Smooth muscle cell (in vitro differentiated cells): ENCODE results near the gene PRPF31. TPM values are rescaled to one million over a fixed set of nuclear protein-coding genes. Genes with fewer than 3 reads are reported as not detected.

Source experiments
- DNase-seq: peaks from one replicate; lab custom pipeline; 2025; ENCODE audit not compliant: unreplicated experiment; lab: John Stamatoyannopoulos, UW
- H2AFZ ChIP-seq: fragments of 200-600 bp; sonication (generic); 2 replicates; pipeline ENCODE4 v1.6.0; 2016; ENCODE audit warnings: antibody characterized with exemption, low read depth, mild to moderate bottlenecking
- H3F3A ChIP-seq: fragments of 200-600 bp; sonication (generic); 2 replicates; pipeline ENCODE4 v1.6.0; 2017; ENCODE audit warnings: antibody characterized with exemption, low read depth
- H3K27ac ChIP-seq: fragments of 200-600 bp; sonication (generic); 2 replicates; pipeline ENCODE4 v1.5.1; 2016; ENCODE audit warnings: low read depth, mild to moderate bottlenecking
- H3K27me3 ChIP-seq: fragments of 200-600 bp; sonication (generic); 2 replicates; pipeline ENCODE4 v1.6.1; 2016; ENCODE audit warnings: low read depth, mild to moderate bottlenecking
- H3K36me3 ChIP-seq: fragments of 200-600 bp; sonication (generic); 2 replicates; pipeline ENCODE4 v1.5.1; 2016; ENCODE audit warnings: low read depth
- H3K4me1 ChIP-seq: fragments of 200-600 bp; sonication (generic); 2 replicates; pipeline ENCODE4 v1.5.1; 2016; ENCODE audit warnings: low read depth
- H3K4me2 ChIP-seq: fragments of 200-600 bp; sonication (generic); 2 replicates; pipeline ENCODE4 v1.6.0; 2016; ENCODE audit warnings: mild to moderate bottlenecking
- H3K4me3 ChIP-seq: fragments of 200-600 bp; sonication (generic); 2 replicates; pipeline ENCODE4 v1.5.1; 2016; ENCODE audit warnings: mild to moderate bottlenecking
- H3K79me2 ChIP-seq: fragments of 200-600 bp; sonication (generic); 2 replicates; pipeline ENCODE4 v1.6.0; 2016; ENCODE audit warnings: low read depth, mild to moderate bottlenecking
- H3K9ac ChIP-seq: fragments of 200-600 bp; sonication (generic); 2 replicates; pipeline ENCODE4 v1.6.0; 2016; ENCODE audit warnings: low read depth
- H3K9me3 ChIP-seq: fragments of 200-600 bp; sonication (generic); replicated peaks from 2 replicates; pipeline ENCODE4 v1.5.1; 2016; ENCODE audit warnings: low read depth
- H4K20me1 ChIP-seq: fragments of 200-600 bp; sonication (generic); 2 replicates; pipeline ENCODE4 v1.6.0; 2016; ENCODE audit warnings: low read depth
- CTCF ChIP-seq: fragments of 200-600 bp; sonication (generic); IDR thresholded peaks from 2 replicates; pipeline ENCODE4 v1.5.1; 2017; ENCODE audit warnings: borderline replicate concordance, mild to moderate bottlenecking, antibody characterized with exemption; ENCODE audit not compliant: insufficient read depth, poor library complexity, severe bottlenecking
- WGBS: methylation state at CpG from one replicate; pipeline ENCODE4 v1.1.7; 2016; ENCODE audit warnings: low lambda C conversion rate; 5-methylcytosine and 5-hydroxymethylcytosine counted together
- polyA plus RNA-seq: library from polyadenylated mRNA; unstranded; fragments of >200 nt; fragmentation: Nextera tagmentation; extraction: Ambion mirVana; gene quantifications from 2 replicates; pipeline ENCODE4 v1.2.1, GENCODE V29; 2016
- total RNA-seq: library from RNA; depleted of rRNA; stranded (reverse); fragments of >200 nt; gene quantifications from 2 replicates; pipeline ENCODE4 v1.2.3, GENCODE V29; 2014

Gene PRPF31
- total and polyA plus RNA-seq, 2 experiments from 2014 or later = 42.8 to 81.2 TPM

GRCh38 chr19:54137699-54138488, 22.3 kb downstream of the PRPF31 start, which contains the start of gene CNOT3:
Gene CNOT3 (plus strand): TSS chr19:54137762. CDS start chr19:54142979, 5,217 bp downstream.
- H2AFZ ChIP-seq = peak within 1 kb of the TSS; percentile 69
- H3F3A ChIP-seq = no peaks in the 10 kb centered on the region
- WGBS = 1% methylated on average over 67 of the region's 103 CpGs
- H3K27ac ChIP-seq = peak within 1 kb of the TSS; percentile 95
- peaks cover 12% of the 10 kb centered on the region for H3K4me1 ChIP-seq
- H4K20me1 ChIP-seq = peaks cover 50% of the 10 kb centered on the region
- no peaks in the 10 kb centered on the region for H3K9me3 ChIP-seq
- peak within 1 kb of the TSS; percentile 99 for H3K4me2 ChIP-seq
- H3K4me3 ChIP-seq = peak within 1 kb of the TSS; percentile 100
- peak; percentile 30 for TF ChIP-seq CTCF
- no peak for DNase-seq
- peaks cover 49% of the 10 kb centered on the region for H3K79me2 ChIP-seq
- H3K36me3 ChIP-seq = no peaks in the 10 kb centered on the region
- H3K27me3 ChIP-seq = no peaks in the 10 kb centered on the region
- peak within 1 kb of the TSS; percentile 100 for H3K9ac ChIP-seq

GRCh38 chr19:54138489-54139256, 23.1 kb downstream of the PRPF31 start:
- Histone ChIP-seq H3K4me1 (peaks cover 12% of the 10 kb centered on the region), H3K79me2 (peaks cover 49% of the 10 kb centered on the region), H2AFZ (no peak overlapping the region), H3K4me2 (peak overlapping the region; percentile 99), H3K4me3 (peak overlapping the region; percentile 100), H3K9me3 (no peaks in the 10 kb centered on the region), H3K27me3 (no peaks in the 10 kb centered on the region), H4K20me1 (peaks cover 52% of the 10 kb centered on the region), H3K9ac (peak overlapping the region; percentile 100), H3K36me3 (no peaks in the 10 kb centered on the region), H3K27ac (no peak overlapping the region), H3F3A (no peaks in the 10 kb centered on the region)
- no peak for TF ChIP-seq CTCF
- 32% methylated on average over 31 of the region's 31 CpGs for WGBS
- no peak for DNase-seq

GRCh38 chr19:54141356-54141755, 25.8 kb downstream of the PRPF31 start:
- no peak overlapping the region for H3K27ac ChIP-seq
- no peaks in the 10 kb centered on the region for H3K36me3 ChIP-seq
- no peak overlapping the region for H3K4me2 ChIP-seq
- H3K9ac ChIP-seq = no peak overlapping the region
- no peak overlapping the region for H2AFZ ChIP-seq
- H3F3A ChIP-seq = no peaks in the 10 kb centered on the region
- H3K4me1 ChIP-seq = peaks cover 12% of the 10 kb centered on the region
- no peak for DNase-seq
- peaks cover 56% of the 10 kb centered on the region for H4K20me1 ChIP-seq
- 98% methylated on average over 3 of the region's 3 CpGs for WGBS
- no peaks in the 10 kb centered on the region for H3K9me3 ChIP-seq
- peaks cover 49% of the 10 kb centered on the region for H3K79me2 ChIP-seq
- no peak for TF ChIP-seq CTCF
- H3K4me3 ChIP-seq = no peak overlapping the region
- no peaks in the 10 kb centered on the region for H3K27me3 ChIP-seq
